Gastrocnemius medialis (tissue), 4 donors: ENCODE results near the gene TMEM54. TPM values are rescaled to one million over a fixed set of nuclear protein-coding genes. Genes with fewer than 3 reads are reported as not detected.
A peak's percentile ranks its signal among the peaks of the same experiment; 100 is the strongest.

Experiments used
- ATAC-seq, 2 donors: fragments of 150-250 bp; one replicate each; pipeline ENCODE4 v1.9.1; 2016
- DNase-seq, 2 donors: peaks; one replicate each; pipeline ENCODE4 v3.0.0-alpha.2; 2019
- H3K27ac ChIP-seq, 4 donors: fragments of 200-600 bp; sonication (generic); 1 replicate in 1 of 4; 2 replicates in 3 of 4; pipeline ENCODE4 v1.5.1; 2016 to 2018; ENCODE audit warnings: mild to moderate bottlenecking in 2 of 4, moderate library complexity in 1 of 4
- H3K27me3 ChIP-seq, 3 donors: fragments of 200-600 bp; sonication (generic) in 2 of 3; 1 replicate in 1 of 3; 2 replicates in 2 of 3; pipeline versions ENCODE4 v1.5.1 to v1.6.0; 2016 to 2019; ENCODE audit warnings: mild to moderate bottlenecking in 1 of 3, moderate library complexity in 1 of 3
- H3K36me3 ChIP-seq, 2 donors: fragments of 200-600 bp; sonication (generic) in 1 of 2; one replicate each; pipeline ENCODE4 v1.5.1; 2017 to 2018
- H3K4me1 ChIP-seq, 2 donors: fragments of 200-600 bp; sonication (generic) in 1 of 2; one replicate each; pipeline ENCODE4 v1.5.1; 2016 to 2017; ENCODE audit warnings: mild to moderate bottlenecking in 2 of 2
- H3K4me3 ChIP-seq, 4 donors: fragments of 200-600 bp; sonication (generic) in 3 of 4; 1 replicate in 1 of 4; 2 replicates in 3 of 4; pipeline ENCODE4 v1.5.1; 2016 to 2019; ENCODE audit warnings: mild to moderate bottlenecking in 2 of 4
- H3K9me3 ChIP-seq, 3 donors: fragments of 200-600 bp; sonication (generic) in 2 of 3; 1 replicate in 1 of 3; 2 replicates in 2 of 3; pipeline ENCODE4 v1.5.1; 2016 to 2019
- POLR2A ChIP-seq, 2 donors: fragments of 450-650 bp; IDR thresholded peaks; one replicate each; pipeline ENCODE4 v1.6.1; 2017; ENCODE audit warnings: antibody characterized with exemption in 2 of 2, mild to moderate bottlenecking in 2 of 2, moderate library complexity in 2 of 2
- in situ Hi-C, 4 donors: fragments of 200-750 bp; cut with MboI; loops; one replicate each; pipeline versions ENCODE4 v1.15.0 to v1.8.0; 2017; ENCODE audit warnings: low sequenced_read_pairs in 4 of 4
- intact Hi-C: fragments of 100-400 bp; cut with DNase I; formaldehyde crosslinking; loops from one replicate; pipeline ENCODE4 v1.15.1; 2023; ENCODE audit warnings: low total_unique reads
- total RNA-seq, 4 donors: library from RNA; depleted of rRNA; stranded (reverse); fragments of >200 nt; gene quantifications; one replicate each; pipeline versions ENCODE4 v1.1.0 to v1.2.3, GENCODE V29; 2016
- TF ChIP-seq, protein P1 (sequence below), 5 experiments: fragments of 450-650 bp in 3 of 5; fragments of 200-600 bp in 2 of 5; sonication (generic) in 2 of 5; IDR thresholded peaks in 4 of 5; conservative IDR thresholded peaks in 1 of 5; 1 replicate in 4 of 5; 2 replicates in 1 of 5; pipeline ENCODE4 v1.5.1; 2016 to 2019; ENCODE audit warnings: antibody characterized with exemption in 5 of 5, mild to moderate bottlenecking in 3 of 5, moderate library complexity in 3 of 5

Gene TMEM54
- total RNA-seq, 4 donors from 2014 or later = 4.0 to 7.0 (median 4.8) TPM

DNA sequence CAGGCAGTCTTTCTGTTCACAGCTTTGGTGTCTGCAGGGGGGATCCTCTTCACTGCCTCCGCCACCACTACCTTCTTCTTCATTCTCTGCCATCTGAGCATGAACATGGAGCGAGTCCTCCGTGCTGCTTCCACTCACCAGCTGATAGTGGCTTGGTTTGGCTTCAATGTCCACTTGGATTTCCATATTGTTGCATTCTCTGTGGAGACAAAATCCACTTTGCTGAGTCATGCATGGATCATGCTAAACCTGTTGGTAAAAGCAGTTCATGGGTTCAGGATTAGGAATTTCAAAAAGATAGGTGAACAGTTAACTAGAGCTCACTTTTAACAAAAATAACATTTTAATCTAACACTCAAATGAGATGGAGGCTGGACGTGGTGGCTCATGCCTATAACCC lies 35.9 kb upstream of the TMEM54 start:
- Histone ChIP-seq H3K36me3 (peaks cover 0 to 49% of the 10 kb centered on the region in 2 donors), H3K27ac (no peak overlapping the region), H3K4me1 (peaks cover 4 to 6% of the 10 kb centered on the region in 2 donors), H3K9me3 (no peaks in the 10 kb centered on the region), H3K27me3 (no peaks in the 10 kb centered on the region), H3K4me3 (no peak overlapping the region)
- in situ Hi-C loops = loop anchor here in 3 of 4 donors (5.0 to 10.0 kb wide), 5 partner anchors 68 to 148 kb away; partner anchors contain the start of gene AZIN2 (in 2 of the 3)
- ATAC-seq (no peak), DNase-seq (no peak)
- intact Hi-C loops = no loop called here
- TF ChIP-seq, protein P1, sequence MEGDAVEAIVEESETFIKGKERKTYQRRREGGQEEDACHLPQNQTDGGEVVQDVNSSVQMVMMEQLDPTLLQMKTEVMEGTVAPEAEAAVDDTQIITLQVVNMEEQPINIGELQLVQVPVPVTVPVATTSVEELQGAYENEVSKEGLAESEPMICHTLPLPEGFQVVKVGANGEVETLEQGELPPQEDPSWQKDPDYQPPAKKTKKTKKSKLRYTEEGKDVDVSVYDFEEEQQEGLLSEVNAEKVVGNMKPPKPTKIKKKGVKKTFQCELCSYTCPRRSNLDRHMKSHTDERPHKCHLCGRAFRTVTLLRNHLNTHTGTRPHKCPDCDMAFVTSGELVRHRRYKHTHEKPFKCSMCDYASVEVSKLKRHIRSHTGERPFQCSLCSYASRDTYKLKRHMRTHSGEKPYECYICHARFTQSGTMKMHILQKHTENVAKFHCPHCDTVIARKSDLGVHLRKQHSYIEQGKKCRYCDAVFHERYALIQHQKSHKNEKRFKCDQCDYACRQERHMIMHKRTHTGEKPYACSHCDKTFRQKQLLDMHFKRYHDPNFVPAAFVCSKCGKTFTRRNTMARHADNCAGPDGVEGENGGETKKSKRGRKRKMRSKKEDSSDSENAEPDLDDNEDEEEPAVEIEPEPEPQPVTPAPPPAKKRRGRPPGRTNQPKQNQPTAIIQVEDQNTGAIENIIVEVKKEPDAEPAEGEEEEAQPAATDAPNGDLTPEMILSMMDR (IDR thresholded peaks at IDR 0.05 in 4 of 5, conservative IDR thresholded peaks at IDR 0.05 in 1 of 5) = no peak
- no peak for TF ChIP-seq POLR2A (IDR thresholded peaks at IDR 0.05)

DNA sequence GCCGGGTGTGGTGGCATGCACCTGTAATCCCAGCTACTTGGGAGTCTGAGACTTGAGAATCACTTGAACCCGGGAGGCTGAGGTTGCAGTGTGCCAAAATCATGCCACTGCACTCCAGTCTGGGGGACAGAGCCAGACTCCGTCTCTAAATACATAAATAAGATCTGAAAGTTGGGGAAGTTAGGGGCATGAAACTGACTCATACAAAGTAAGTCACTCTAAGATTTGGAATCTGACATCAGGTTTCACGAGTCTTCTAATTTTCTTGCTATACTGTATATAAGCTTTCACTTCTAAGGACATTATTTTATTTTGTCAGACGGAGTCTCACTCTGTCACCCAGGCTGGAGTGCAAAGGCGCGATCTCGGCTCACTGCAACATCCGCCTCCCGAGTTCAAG lies 33.3 kb upstream of the TMEM54 start:
- in situ Hi-C loops (loop anchor here in 2 of 4 donors (10.0 kb wide), 4 partner anchors 70 to 150 kb away; partner anchors contain the start of gene AZIN2 (in 1 of the 2)), intact Hi-C loops (no loop called here)
- TF ChIP-seq, protein P1 (IDR thresholded peaks at IDR 0.05 in 4 of 5, conservative IDR thresholded peaks at IDR 0.05 in 1 of 5) = no peak
- no peak for TF ChIP-seq POLR2A (IDR thresholded peaks at IDR 0.05)

DNA sequence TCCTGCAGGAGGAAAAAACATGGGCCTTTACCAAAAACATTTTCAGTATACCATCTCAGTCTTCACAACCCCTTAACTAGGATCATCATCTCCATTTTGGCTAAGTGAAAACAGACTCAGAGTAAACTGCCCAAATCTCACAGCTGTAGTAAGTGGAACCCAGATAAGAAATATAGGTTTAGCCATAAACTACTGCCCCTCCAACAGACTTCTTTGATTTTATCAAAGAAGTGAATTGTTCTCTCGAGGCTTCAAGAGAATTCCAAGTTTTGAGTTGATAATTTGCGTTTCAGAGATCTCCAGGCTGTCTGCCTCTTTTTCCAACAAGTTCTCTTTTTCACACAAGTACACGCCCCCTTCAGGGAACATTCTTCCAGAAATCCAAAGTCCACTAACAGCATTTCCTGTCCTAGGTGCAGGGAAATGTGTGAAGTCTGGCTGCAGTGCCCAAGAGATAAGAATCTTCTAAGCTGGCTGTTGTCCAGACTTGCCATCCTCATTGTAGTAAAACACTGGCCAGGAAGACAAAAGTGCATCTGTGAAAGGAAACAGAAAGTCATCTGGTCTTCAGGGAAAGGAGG lies 32.6 kb upstream of the TMEM54 start:
- H3K27ac ChIP-seq = peak overlapping the region in 3 of 4 donors; percentile 26 to 59 (median 41)
- intact Hi-C loops (loop anchor here (1.0 kb wide), 2 partner anchors 121 to 152 kb away; no protein-coding TSS in a partner anchor), in situ Hi-C loops (loop anchor here in 2 of 4 donors (10.0 kb wide), 4 partner anchors 71 to 151 kb away; partner anchors contain the start of gene AZIN2 (in 1 of the 2))
- DNase-seq = no peak
- peak in 1 of 2 donors; percentile 49 for ATAC-seq
- H3K9me3 ChIP-seq = no peaks in the 10 kb centered on the region
- no peaks in the 10 kb centered on the region for H3K4me1 ChIP-seq
- no peak overlapping the region for H3K4me3 ChIP-seq
- H3K36me3 ChIP-seq = peaks cover 0 to 28% of the 10 kb centered on the region in 2 donors
- no peaks in the 10 kb centered on the region for H3K27me3 ChIP-seq
- TF ChIP-seq, protein P1 (IDR thresholded peaks at IDR 0.05 in 4 of 5, conservative IDR thresholded peaks at IDR 0.05 in 1 of 5) = peak in 1 of 5 experiments; percentile 12
- TF ChIP-seq POLR2A (IDR thresholded peaks at IDR 0.05) = no peak

More for the DNA sequence above, 33.3 kb upstream of the TMEM54 start:
- Histone ChIP-seq H3K9me3 (no peaks in the 10 kb centered on the region), H3K36me3 (peaks cover 0 to 28% of the 10 kb centered on the region in 2 donors), H3K27ac (no peak overlapping the region), H3K27me3 (no peaks in the 10 kb centered on the region), H3K4me3 (no peak overlapping the region), H3K4me1 (peaks cover 0 to under 1% of the 10 kb centered on the region in 2 donors)
- no peak for ATAC-seq
- DNase-seq = no peak

DNA sequence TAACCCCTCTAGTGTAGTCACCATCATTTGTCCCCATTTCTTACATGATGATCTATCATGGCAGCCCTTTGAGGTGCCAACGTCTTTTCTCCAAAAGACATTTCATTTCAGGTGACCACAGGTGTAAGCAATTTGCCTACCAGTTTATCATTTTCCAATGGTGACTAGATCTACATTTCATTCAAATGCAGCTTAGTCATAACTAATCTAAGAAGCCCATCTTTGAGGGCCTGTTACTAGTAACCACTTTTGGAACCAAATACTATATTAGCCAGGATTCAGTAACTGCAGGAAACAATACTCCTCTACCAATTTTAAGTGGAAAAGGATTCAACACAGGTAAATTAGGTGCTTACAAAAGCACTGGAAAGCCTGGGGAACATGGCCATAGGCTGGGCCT lies 30.6 kb upstream of the TMEM54 start:
- DNase-seq (no peak), ATAC-seq (no peak)
- no peak for TF ChIP-seq POLR2A (IDR thresholded peaks at IDR 0.05)
- TF ChIP-seq, protein P1 (IDR thresholded peaks at IDR 0.05 in 4 of 5, conservative IDR thresholded peaks at IDR 0.05 in 1 of 5) = no peak
- in situ Hi-C loops = loop anchor here in 2 of 4 donors (10.0 kb wide), 4 partner anchors 73 to 153 kb away; partner anchors contain the start of gene AZIN2 (in 1 of the 2)
- no peaks in the 10 kb centered on the region for H3K4me1 ChIP-seq
- no peak overlapping the region for H3K4me3 ChIP-seq
- peaks cover 0 to 3% (median 0%) of the 10 kb centered on the region in 3 donors for H3K27me3 ChIP-seq
- H3K36me3 ChIP-seq = peaks cover 0 to 14% of the 10 kb centered on the region in 2 donors
- intact Hi-C loops = no loop called here
- no peak overlapping the region for H3K27ac ChIP-seq
- no peaks in the 10 kb centered on the region for H3K9me3 ChIP-seq
